ENCODE measurements around the gene MAP4K5. TPM values are rescaled to one million over a fixed set of nuclear protein-coding genes. Genes with fewer than 3 reads are reported as not detected.

Gene MAP4K5
- total RNA-seq, 1 experiment from 2014 or later: 39.1 TPM

DNA sequence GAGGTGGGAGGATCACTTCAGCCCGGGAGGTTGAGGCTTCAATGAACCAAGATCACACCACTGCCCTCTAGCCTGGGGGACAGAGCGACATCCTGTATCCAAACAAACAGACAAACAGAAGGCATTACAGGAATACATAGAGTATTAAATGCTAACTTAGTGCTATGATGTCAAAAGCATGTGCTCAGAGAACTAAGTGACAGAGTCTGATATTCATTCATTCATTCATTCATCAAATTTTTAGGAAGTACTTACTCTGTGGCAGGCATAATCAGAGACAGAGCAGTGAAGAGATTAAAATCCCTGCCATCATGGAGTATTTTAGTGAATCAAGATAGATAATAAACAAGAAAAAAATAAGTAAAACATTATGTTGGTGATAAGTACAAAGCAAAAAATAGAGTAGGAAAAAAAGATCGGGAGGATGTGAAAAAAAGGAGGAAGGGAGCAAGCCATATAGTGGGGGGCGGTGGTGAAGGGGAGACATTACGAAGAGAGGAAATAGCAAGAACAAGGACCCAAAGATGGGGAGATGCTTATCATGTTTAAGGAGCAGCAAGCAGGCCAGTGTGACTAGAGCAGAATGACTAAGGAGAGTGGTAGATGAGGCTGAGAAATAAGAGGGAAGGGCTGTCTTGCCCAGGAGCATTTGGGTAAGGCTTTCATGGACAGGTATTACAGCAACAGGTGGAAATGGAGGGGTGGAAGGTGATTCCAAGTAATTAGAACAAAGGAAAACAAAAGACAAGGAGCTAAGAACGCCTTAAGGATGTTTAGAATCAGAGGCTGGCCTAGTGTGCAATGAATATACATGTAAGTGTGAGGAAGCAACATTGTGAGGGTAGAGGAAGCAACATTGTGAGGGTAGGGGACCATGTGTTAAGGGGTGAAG lies 2.8 kb downstream of the MAP4K5 start:
- Histone ChIP-seq H4K20me1 (ENCODE audit: insufficient read depth) (peaks cover 16% of the 10 kb centered on the region; the same call in 1 of the 2 replicates), H3K9me3 (ENCODE audit: control insufficient read depth in 1 of 2, insufficient read depth in 1 of 2, low read depth in 1 of 2, low read length in 2 of 2) (no peaks in the 10 kb centered on the region), H3K9me2 (ENCODE audit: insufficient read depth) (no peaks in the 10 kb centered on the region), H3K4me3 (replicated peaks in 1 of 2; ENCODE audit: low read depth in 1 of 2, low read length in 2 of 2) (no peak overlapping the region), H3K4me2 (ENCODE audit: low read length) (0 out of 2 replicates have a peak overlapping the region, but pooled peaks have one; percentile 97), H3K9ac (ENCODE audit: low read length) (no peak overlapping the region), H3K27ac (ENCODE audit: low read depth, low read length) (no peak overlapping the region), H3K79me2 (ENCODE audit: insufficient read depth, low read length) (peaks cover 75% of the 10 kb centered on the region), H3K36me3 (ENCODE audit: control insufficient read depth in 1 of 2, insufficient read depth in 2 of 2, low read length in 2 of 2) (no peaks in the 10 kb centered on the region), H3K4me1 (ENCODE audit: control insufficient read depth in 1 of 2, insufficient read depth in 2 of 2, low read length in 2 of 2) (peaks cover 9 to 27% of the 10 kb centered on the region in 2 experiments; a peak in 3 of 4 replicates), H2AFZ (ENCODE audit: low read depth, low read length, poor library complexity, severe bottlenecking) (no peak overlapping the region), H3K27me3 (ENCODE audit: insufficient read depth, low read length) (no peaks in the 10 kb centered on the region)
- DNase-seq (ENCODE audit: low read depth, low spot score) (no peak), ATAC-seq (no peak)
- CTCF ChIA-PET: interaction anchor here (1.2 to 1.8 kb wide), 3 partner anchors 209 to 217 kb away, joined by 3 to 9 read pairs (median 7); partner anchors contain the start of gene DMAC2L
- no TSS peak for BruUV-seq (replicated peaks)
- RAD21 ChIA-PET (ENCODE audit: low non-redundant PET in 1 of 2, low total read pairs in 2 of 2, uncharacterized antibody in 2 of 2, unreplicated experiment in 2 of 2): no interaction called here
- TF ChIP-seq RAD21 (IDR thresholded peaks at IDR 0.05; ENCODE audit: low read depth) (no peak), POLR2AphosphoS5 (IDR thresholded peaks at IDR 0.05; ENCODE audit: low read depth, low read length) (no peak), SRF (IDR thresholded peaks at IDR 0.05; ENCODE audit: low read depth) (no peak), EGR1 (IDR thresholded peaks at IDR 0.05; ENCODE audit: low read depth) (no peak), TCF7L2 (IDR thresholded peaks at IDR 0.05; ENCODE audit: borderline replicate concordance, extremely low read depth, insufficient read depth, insufficient read length) (no peak), ZBTB33 (IDR thresholded peaks at IDR 0.05; ENCODE audit: extremely low read depth, insufficient replicate concordance, low read length) (no peak), ZNF274 (IDR thresholded peaks at IDR 0.05; ENCODE audit: low read depth, low read length) (no peak), CEBPB (IDR thresholded peaks at IDR 0.05; ENCODE audit: low read depth) (no peak), POLR2A (IDR thresholded peaks at IDR 0.05; ENCODE audit: borderline replicate concordance, extremely low read depth, insufficient read depth, insufficient read length) (no peak), CBX3 (IDR thresholded peaks at IDR 0.05; ENCODE audit: low read depth) (no peak), EZH2phosphoT487 (IDR thresholded peaks at IDR 0.05; ENCODE audit: borderline replicate concordance) (no peak), CTCF (IDR thresholded peaks at IDR 0.05 in 2 of 3, conservative IDR thresholded peaks at IDR 0.05 in 1 of 3; ENCODE audit: borderline replicate concordance in 1 of 3, insufficient read depth in 1 of 3, low read depth in 2 of 3, low read length in 2 of 3) (no peak), YY1 (IDR thresholded peaks at IDR 0.05; ENCODE audit: extremely low read depth, insufficient replicate concordance, low read depth, low read length) (no peak), SP1 (IDR thresholded peaks at IDR 0.05; ENCODE audit: low read depth) (no peak), REST (IDR thresholded peaks at IDR 0.05; ENCODE audit: low read depth) (no peak), EZH2 (IDR thresholded peaks at IDR 0.05) (no peak), ZFX (IDR thresholded peaks at IDR 0.05) (no peak)
- TF ChIP-seq, protein P1, sequence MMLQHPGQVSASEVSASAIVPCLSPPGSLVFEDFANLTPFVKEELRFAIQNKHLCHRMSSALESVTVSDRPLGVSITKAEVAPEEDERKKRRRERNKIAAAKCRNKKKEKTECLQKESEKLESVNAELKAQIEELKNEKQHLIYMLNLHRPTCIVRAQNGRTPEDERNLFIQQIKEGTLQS (IDR thresholded peaks at IDR 0.05): no peak
- POLR2A ChIA-PET: no interaction called here
- intact Hi-C loops (cut with micrococcal nuclease): loop anchor here (5.0 kb wide), 2 partner anchors 422 to 667 kb away; no protein-coding TSS in a partner anchor
